ENCODE results near the gene VILL. TPM values are rescaled to one million over a fixed set of nuclear protein-coding genes. Genes with fewer than 3 reads are reported as not detected.
"Not testable (repeated sequence)": the region's sequence is repeated elsewhere in the genome, so short reads cannot be mapped to it uniquely, and the experiment has no call there.

Gene VILL
- polyA plus RNA-seq, 4 donors = 12.2 to 16.4 (median 13.8) TPM

- no peak for DNase-seq (ENCODE audit: low read depth in 4 of 4, low spot score in 2 of 4)
Measured at GRCh38 chr3:38030126-38031021, 39.8 kb downstream of the VILL start.

GRCh38 chr3:38031022-38031994, 40.7 kb downstream of the VILL start:
- DNase-seq (ENCODE audit: low read depth in 4 of 4, low spot score in 2 of 4) = no peak

- DNase-seq (ENCODE audit: low read depth in 4 of 4, low spot score in 2 of 4) = no peak
Measured at GRCh38 chr3:38032328-38032865, 41.8 kb downstream of the VILL start.

- not testable (repeated sequence) for DNase-seq (ENCODE audit: low read depth in 4 of 4, low spot score in 2 of 4)
Measured at GRCh38 chr3:38033586-38033985, 43.0 kb downstream of the VILL start.

- DNase-seq (ENCODE audit: low read depth in 4 of 4, low spot score in 2 of 4) = not testable (repeated sequence)
Measured at GRCh38 chr3:38034335-38034734, 43.7 kb downstream of the VILL start.

- no peak for DNase-seq (ENCODE audit: low read depth in 4 of 4, low spot score in 2 of 4)
Measured at GRCh38 chr3:38036286-38036685, 45.7 kb downstream of the VILL start.

GRCh38 chr3:38036906-38037305, 46.3 kb downstream of the VILL start:
- DNase-seq (ENCODE audit: low read depth in 4 of 4, low spot score in 2 of 4) = no peak

GRCh38 chr3:38038447-38038911, 47.9 kb downstream of the VILL start:
- DNase-seq (ENCODE audit: low read depth in 4 of 4, low spot score in 2 of 4) = no peak

- peak in 2 of 4 donors; percentile 45 to 49 for DNase-seq (ENCODE audit: low read depth in 4 of 4, low spot score in 2 of 4)
Measured at GRCh38 chr3:38039101-38039898, 48.7 kb downstream of the VILL start, which contains the start of gene DLEC1. TSS of gene DLEC1 (plus strand) at chr3:38039208. CDS start at chr3:38039226, 18 bp downstream.

- no peak for DNase-seq (ENCODE audit: low read depth in 4 of 4, low spot score in 2 of 4)
Measured at GRCh38 chr3:38039899-38040261, 49.3 kb downstream of the VILL start.

- no peak for DNase-seq (ENCODE audit: low read depth in 4 of 4, low spot score in 2 of 4)
Measured at GRCh38 chr3:38040401-38040800, 49.8 kb downstream of the VILL start.

GRCh38 chr3:38043486-38043885, 52.9 kb downstream of the VILL start:
- no peak for DNase-seq (ENCODE audit: low read depth in 4 of 4, low spot score in 2 of 4)

- no peak for DNase-seq (ENCODE audit: low read depth in 4 of 4, low spot score in 2 of 4)
Measured at GRCh38 chr3:38046027-38046426, 55.4 kb downstream of the VILL start.

GRCh38 chr3:38046821-38047220, 56.2 kb downstream of the VILL start:
- no peak for DNase-seq (ENCODE audit: low read depth in 4 of 4, low spot score in 2 of 4)

GRCh38 chr3:38047896-38048295, 57.3 kb downstream of the VILL start:
- DNase-seq (ENCODE audit: low read depth in 4 of 4, low spot score in 2 of 4) = no peak

- DNase-seq (ENCODE audit: low read depth in 4 of 4, low spot score in 2 of 4) = no peak
Measured at GRCh38 chr3:38049358-38050126, 59.0 kb downstream of the VILL start.

- no peak for DNase-seq (ENCODE audit: low read depth in 4 of 4, low spot score in 2 of 4)
Measured at GRCh38 chr3:38051131-38051530, 60.5 kb downstream of the VILL start.

GRCh38 chr3:38053286-38053685, 62.7 kb downstream of the VILL start:
- DNase-seq (ENCODE audit: low read depth in 4 of 4, low spot score in 2 of 4) = not testable (repeated sequence)

- not testable (repeated sequence) for DNase-seq (ENCODE audit: low read depth in 4 of 4, low spot score in 2 of 4)
Measured at GRCh38 chr3:38053813-38054498, 63.4 kb downstream of the VILL start.
